K562 (cell line): Measurements from ENCODE around the gene C10orf105. TPM values are rescaled to one million over a fixed set of nuclear protein-coding genes. Genes with fewer than 3 reads are reported as not detected.

Experiments
- CEBPB ChIP-seq: fragments of 450-650 bp; IDR thresholded peaks from 2 replicates; pipeline ENCODE4 v1.6.1; 2016; ENCODE audit warnings: missing genetic modification characterization, missing compliant biosample characterization
- CREB1 ChIP-seq, 2 experiments: sonication (generic) in 1 of 2; formaldehyde crosslinking in 1 of 2; IDR thresholded peaks; 2 replicates each; pipeline versions ENCODE4 v1.6.1 to v1.8.0; 2012 to 2022; ENCODE audit warnings: inconsistent platforms in 1 of 2, mild to moderate bottlenecking in 1 of 2, missing genetic modification reagents in 1 of 2, moderate library complexity in 1 of 2
- CTBP1 ChIP-seq: fragments of 450-650 bp; IDR thresholded peaks from 2 replicates; pipeline ENCODE4 v1.6.1; 2016; ENCODE audit warnings: borderline replicate concordance
- DMBX1 ChIP-seq: fragments of 250-450 bp; sonication (Bioruptor Pico); IDR thresholded peaks from 2 replicates; pipeline ENCODE4 v1.8.0; 2022; ENCODE audit warnings: inconsistent platforms, mild to moderate bottlenecking, moderate library complexity, borderline replicate concordance
- ERF ChIP-seq: fragments of 450-650 bp; formaldehyde crosslinking; IDR thresholded peaks from 2 replicates; pipeline ENCODE4 v1.4.0; 2020; ENCODE audit warnings: mild to moderate bottlenecking, mixed read lengths
- KLF6 ChIP-seq: fragments of 250-450 bp; sonication (Bioruptor Pico); IDR thresholded peaks from 2 replicates; pipeline ENCODE4 v1.4.0; 2020; ENCODE audit warnings: mild to moderate bottlenecking, moderate library complexity, borderline replicate concordance
- MEIS2 ChIP-seq: fragments of 450-650 bp; IDR thresholded peaks from 2 replicates; pipeline ENCODE4 v1.6.1; 2014; ENCODE audit warnings: mild to moderate bottlenecking; ENCODE audit not compliant: partially characterized antibody
- MTA3 ChIP-seq: fragments of 450-650 bp; formaldehyde crosslinking; IDR thresholded peaks from 2 replicates; pipeline ENCODE4 v1.6.1; 2017; ENCODE audit warnings: mild to moderate bottlenecking, borderline replicate concordance
- NFIC ChIP-seq: fragments of 450-650 bp; IDR thresholded peaks from 2 replicates; pipeline ENCODE4 v1.6.1; 2017; ENCODE audit warnings: mild to moderate bottlenecking, inconsistent platforms
- POLR2A ChIP-seq: fragments of 450-650 bp; conservative IDR thresholded peaks from 2 replicates; pipeline ENCODE4 v1.6.1; 2016
- PTTG1 ChIP-seq: fragments of 450-650 bp; IDR thresholded peaks from 2 replicates; pipeline ENCODE4 v1.6.1; 2016; ENCODE audit warnings: low read depth, mild to moderate bottlenecking, missing genetic modification characterization, missing compliant biosample characterization
- RCOR1 ChIP-seq, 2 experiments: IDR thresholded peaks; 2 replicates each; pipeline ENCODE4 v1.6.1; 2012; ENCODE audit warnings: low read depth in 2 of 2, low read length in 2 of 2, borderline replicate concordance in 1 of 2, improper control_type of control experiment in 1 of 2
- STAT5A ChIP-seq: IDR thresholded peaks from 2 replicates; pipeline ENCODE4 v1.6.1; 2012; ENCODE audit warnings: low read length, inconsistent platforms, borderline replicate concordance
- TCF7 ChIP-seq: sonication (generic); IDR thresholded peaks from 2 replicates; pipeline ENCODE4 v1.6.1; 2016; ENCODE audit warnings: antibody characterized with exemption, borderline replicate concordance
- ZBTB1 ChIP-seq: sonication (generic); formaldehyde crosslinking; IDR thresholded peaks from 2 replicates; pipeline ENCODE4 v1.8.1; 2023; ENCODE audit warnings: missing genetic modification reagents, low read depth, mild to moderate bottlenecking, borderline replicate concordance
- ZNF165 ChIP-seq: fragments of 250-450 bp; sonication (Bioruptor Pico); IDR thresholded peaks from 2 replicates; pipeline ENCODE4 v1.4.0; 2020; ENCODE audit warnings: borderline replicate concordance
- ZNF583 ChIP-seq: fragments of 250-450 bp; sonication (Bioruptor Pico); IDR thresholded peaks from 2 replicates; pipeline ENCODE4 v1.4.0; 2020
- polyA plus RNA-seq, 8 experiments: library from polyadenylated mRNA; depleted of rRNA in 4 of 8; stranded (reverse) in 5 of 8; unstranded in 3 of 8; fragments of >200 nt; fragmentation: Nextera tagmentation in 2 of 8; fragmentation: Illumina TruSeq in 1 of 8; extraction: Ambion mirVana in 2 of 8; extraction: Trizol in 1 of 8; gene quantifications; 2 replicates each; pipeline versions ENCODE4 v1.2.1 to v1.2.3, GENCODE V29; 2011 to 2014; ENCODE audit warnings: inconsistent platforms in 1 of 8, missing spikeins in 1 of 8
- total RNA-seq, 7 experiments: library from RNA; depleted of rRNA in 6 of 7; stranded (reverse); fragments of >200 nt in 6 of 7; fragmentation: Illumina TruSeq in 2 of 7; extraction: Trizol in 2 of 7; gene quantifications; 2 replicates each; pipeline versions ENCODE4 v1.2.1 to v1.2.3, GENCODE V29; 2011 to 2021; ENCODE audit warnings: low replicate concordance in 1 of 7
- TF ChIP-seq, protein P1 (sequence below): fragments of 200-800 bp; sonication (Bioruptor generic); IDR thresholded peaks from 2 replicates; pipeline ENCODE4 v1.6.1; 2017; ENCODE audit warnings: missing genetic modification characterization, missing compliant biosample characterization
- TF ChIP-seq, protein P2 (sequence below): sonication (generic); formaldehyde crosslinking; IDR thresholded peaks from 2 replicates; pipeline ENCODE4 v1.8.1; 2023; ENCODE audit warnings: mild to moderate bottlenecking, missing genetic modification reagents
- TF ChIP-seq, protein P3 (sequence below): fragments of 450-650 bp; IDR thresholded peaks from 2 replicates; pipeline ENCODE4 v1.6.1; 2016
- TF ChIP-seq, protein P4 (sequence below): fragments of 150-350 bp; conservative IDR thresholded peaks from 2 replicates; pipeline ENCODE4 v1.6.1; 2014; ENCODE audit warnings: low read length

Gene C10orf105
- total and polyA plus RNA-seq, 9 of the 15 experiments (the other 6 are each of a cell fraction or from before 2014, with no cell fraction given) = 0.03 to 0.25 (median 0.04) TPM; not detected in 3

DNA sequence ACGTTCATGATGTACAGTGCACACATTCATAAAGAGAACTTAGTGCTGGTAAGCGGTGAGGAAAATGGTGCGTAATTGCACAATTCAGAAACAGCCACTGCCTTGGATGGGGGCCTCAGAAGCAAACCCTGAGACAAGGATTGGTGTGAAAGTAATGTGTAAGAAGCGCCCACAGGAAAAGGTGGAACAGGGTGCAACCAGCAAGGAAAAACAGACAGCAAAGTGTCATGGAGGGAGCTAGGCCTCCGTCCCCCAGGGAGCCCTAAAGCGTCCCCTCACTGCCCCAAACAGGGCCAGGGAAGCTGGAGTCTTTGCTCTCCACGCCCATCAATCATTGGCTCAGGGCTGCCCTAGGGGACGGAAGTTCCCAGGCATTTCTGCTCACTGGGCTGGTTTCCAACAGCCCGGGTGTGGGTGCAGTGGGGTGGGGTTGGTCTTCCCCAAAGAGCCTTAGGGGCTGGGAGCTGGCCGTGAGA is 9.6 kb upstream of the C10orf105 start (continued):
- TF ChIP-seq POLR2A (no peak), MEIS2 (peak; percentile 92), RCOR1 (IDR thresholded peaks at IDR 0.05; ENCODE audit: borderline replicate concordance in 1 of 2, low read depth in 2 of 2, low read length in 2 of 2) (0 out of 4 replicates have a peak, but pooled peaks of 1 of the 2 experiments have one; percentile 13), CTBP1 (peak; percentile 23; the same call in 1 of the 2 replicates), ZNF165 (CRISPR knock-in tag) (0 out of 2 replicates have a peak, but pooled peaks have one; percentile 55), TCF7 (no peak), CREB1 (IDR thresholded peaks at IDR 0.05) (no peak), CREB1 (CRISPR knock-in tag; IDR thresholded peaks at IDR 0.05) (no peak), ZNF583 (CRISPR knock-in tag) (peak; percentile 84; the same call in 1 of the 2 replicates), STAT5A (no peak), CEBPB (tag) (peak; percentile 86), DMBX1 (CRISPR knock-in tag) (no peak), PTTG1 (tag) (no peak), ERF (CRISPR knock-in tag) (0 out of 2 replicates have a peak, but pooled peaks have one; percentile 72), NFIC (peak; percentile 64), ZBTB1 (CRISPR knock-in tag) (no peak), MTA3 (peak; percentile 38; the same call in 1 of the 2 replicates), KLF6 (CRISPR knock-in tag) (0 out of 2 replicates have a peak, but pooled peaks have one; percentile 49)
- TF ChIP-seq, protein P1, sequence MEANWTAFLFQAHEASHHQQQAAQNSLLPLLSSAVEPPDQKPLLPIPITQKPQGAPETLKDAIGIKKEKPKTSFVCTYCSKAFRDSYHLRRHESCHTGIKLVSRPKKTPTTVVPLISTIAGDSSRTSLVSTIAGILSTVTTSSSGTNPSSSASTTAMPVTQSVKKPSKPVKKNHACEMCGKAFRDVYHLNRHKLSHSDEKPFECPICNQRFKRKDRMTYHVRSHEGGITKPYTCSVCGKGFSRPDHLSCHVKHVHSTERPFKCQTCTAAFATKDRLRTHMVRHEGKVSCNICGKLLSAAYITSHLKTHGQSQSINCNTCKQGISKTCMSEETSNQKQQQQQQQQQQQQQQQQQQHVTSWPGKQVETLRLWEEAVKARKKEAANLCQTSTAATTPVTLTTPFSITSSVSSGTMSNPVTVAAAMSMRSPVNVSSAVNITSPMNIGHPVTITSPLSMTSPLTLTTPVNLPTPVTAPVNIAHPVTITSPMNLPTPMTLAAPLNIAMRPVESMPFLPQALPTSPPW (CRISPR knock-in tag) = peak; percentile 72
- TF ChIP-seq, protein P2, sequence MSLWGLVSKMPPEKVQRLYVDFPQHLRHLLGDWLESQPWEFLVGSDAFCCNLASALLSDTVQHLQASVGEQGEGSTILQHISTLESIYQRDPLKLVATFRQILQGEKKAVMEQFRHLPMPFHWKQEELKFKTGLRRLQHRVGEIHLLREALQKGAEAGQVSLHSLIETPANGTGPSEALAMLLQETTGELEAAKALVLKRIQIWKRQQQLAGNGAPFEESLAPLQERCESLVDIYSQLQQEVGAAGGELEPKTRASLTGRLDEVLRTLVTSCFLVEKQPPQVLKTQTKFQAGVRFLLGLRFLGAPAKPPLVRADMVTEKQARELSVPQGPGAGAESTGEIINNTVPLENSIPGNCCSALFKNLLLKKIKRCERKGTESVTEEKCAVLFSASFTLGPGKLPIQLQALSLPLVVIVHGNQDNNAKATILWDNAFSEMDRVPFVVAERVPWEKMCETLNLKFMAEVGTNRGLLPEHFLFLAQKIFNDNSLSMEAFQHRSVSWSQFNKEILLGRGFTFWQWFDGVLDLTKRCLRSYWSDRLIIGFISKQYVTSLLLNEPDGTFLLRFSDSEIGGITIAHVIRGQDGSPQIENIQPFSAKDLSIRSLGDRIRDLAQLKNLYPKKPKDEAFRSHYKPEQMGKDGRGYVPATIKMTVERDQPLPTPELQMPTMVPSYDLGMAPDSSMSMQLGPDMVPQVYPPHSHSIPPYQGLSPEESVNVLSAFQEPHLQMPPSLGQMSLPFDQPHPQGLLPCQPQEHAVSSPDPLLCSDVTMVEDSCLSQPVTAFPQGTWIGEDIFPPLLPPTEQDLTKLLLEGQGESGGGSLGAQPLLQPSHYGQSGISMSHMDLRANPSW (CRISPR knock-in tag) = peak; percentile 54; the same call in 1 of the 2 replicates
- TF ChIP-seq, protein P3, sequence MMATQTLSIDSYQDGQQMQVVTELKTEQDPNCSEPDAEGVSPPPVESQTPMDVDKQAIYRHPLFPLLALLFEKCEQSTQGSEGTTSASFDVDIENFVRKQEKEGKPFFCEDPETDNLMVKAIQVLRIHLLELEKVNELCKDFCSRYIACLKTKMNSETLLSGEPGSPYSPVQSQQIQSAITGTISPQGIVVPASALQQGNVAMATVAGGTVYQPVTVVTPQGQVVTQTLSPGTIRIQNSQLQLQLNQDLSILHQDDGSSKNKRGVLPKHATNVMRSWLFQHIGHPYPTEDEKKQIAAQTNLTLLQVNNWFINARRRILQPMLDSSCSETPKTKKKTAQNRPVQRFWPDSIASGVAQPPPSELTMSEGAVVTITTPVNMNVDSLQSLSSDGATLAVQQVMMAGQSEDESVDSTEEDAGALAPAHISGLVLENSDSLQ = peak; percentile 96
- TF ChIP-seq, protein P4, sequence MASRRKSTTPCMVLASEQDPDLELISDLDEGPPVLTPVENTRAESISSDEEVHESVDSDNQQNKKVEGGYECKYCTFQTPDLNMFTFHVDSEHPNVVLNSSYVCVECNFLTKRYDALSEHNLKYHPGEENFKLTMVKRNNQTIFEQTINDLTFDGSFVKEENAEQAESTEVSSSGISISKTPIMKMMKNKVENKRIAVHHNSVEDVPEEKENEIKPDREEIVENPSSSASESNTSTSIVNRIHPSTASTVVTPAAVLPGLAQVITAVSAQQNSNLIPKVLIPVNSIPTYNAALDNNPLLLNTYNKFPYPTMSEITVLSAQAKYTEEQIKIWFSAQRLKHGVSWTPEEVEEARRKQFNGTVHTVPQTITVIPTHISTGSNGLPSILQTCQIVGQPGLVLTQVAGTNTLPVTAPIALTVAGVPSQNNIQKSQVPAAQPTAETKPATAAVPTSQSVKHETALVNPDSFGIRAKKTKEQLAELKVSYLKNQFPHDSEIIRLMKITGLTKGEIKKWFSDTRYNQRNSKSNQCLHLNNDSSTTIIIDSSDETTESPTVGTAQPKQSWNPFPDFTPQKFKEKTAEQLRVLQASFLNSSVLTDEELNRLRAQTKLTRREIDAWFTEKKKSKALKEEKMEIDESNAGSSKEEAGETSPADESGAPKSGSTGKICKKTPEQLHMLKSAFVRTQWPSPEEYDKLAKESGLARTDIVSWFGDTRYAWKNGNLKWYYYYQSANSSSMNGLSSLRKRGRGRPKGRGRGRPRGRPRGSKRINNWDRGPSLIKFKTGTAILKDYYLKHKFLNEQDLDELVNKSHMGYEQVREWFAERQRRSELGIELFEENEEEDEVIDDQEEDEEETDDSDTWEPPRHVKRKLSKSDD = no peak
